Mesodermal cell (in vitro differentiated cells): Measurements from ENCODE around the gene PHACTR1.

Experiments used
- H3K27ac ChIP-seq: 2 replicates; pipeline ENCODE4 v1.7.0; 2013; ENCODE audit warnings: mild to moderate bottlenecking, low read depth, low read length, moderate library complexity; ENCODE audit not compliant: severe bottlenecking
- H3K36me3 ChIP-seq: 2 replicates; pipeline ENCODE4 v1.7.1; 2013; ENCODE audit warnings: mild to moderate bottlenecking, low read length, moderate library complexity; ENCODE audit not compliant: control insufficient read depth, insufficient read depth
- H3K4me1 ChIP-seq: one replicate; pipeline ENCODE4 v1.7.1; 2013; ENCODE audit warnings: mild to moderate bottlenecking, low read length; ENCODE audit not compliant: insufficient read depth, control insufficient read depth, poor library complexity, severe bottlenecking
- H3K4me3 ChIP-seq: 2 replicates; pipeline ENCODE4 v1.7.0; 2013; ENCODE audit warnings: low read length, control low read depth, mild to moderate bottlenecking; ENCODE audit not compliant: insufficient read depth, poor library complexity, severe bottlenecking; ENCODE audit errors: extremely low read depth
- H3K9me3 ChIP-seq: 2 replicates; pipeline ENCODE4 v1.7.1; 2013; ENCODE audit warnings: mild to moderate bottlenecking, low read length, moderate library complexity; ENCODE audit not compliant: control insufficient read depth
- WGBS, 2 experiments: methylation state at CpG; one replicate each; pipeline ENCODE4 v1.1.5; 2013; ENCODE audit warnings: missing lambda C conversion rate in 2 of 2; ENCODE audit not compliant: insufficient coverage in 2 of 2; 5-methylcytosine and 5-hydroxymethylcytosine counted together

PHACTR1 gene

GRCh38 chr6:12875051-12875450 lies 158.5 kb downstream of the PHACTR1 start:
- 93 to 97% methylated on average over 5 to 6 of the region's 6 CpGs for WGBS, 2 experiments
- no peaks in the 10 kb centered on the region for H3K36me3 ChIP-seq
- no peaks in the 10 kb centered on the region for H3K4me1 ChIP-seq
- H3K9me3 ChIP-seq = no peaks in the 10 kb centered on the region
- H3K27ac ChIP-seq = no peak overlapping the region
- H3K4me3 ChIP-seq = no peak overlapping the region

GRCh38 chr6:12878741-12879140 lies 162.2 kb downstream of the PHACTR1 start:
- Histone ChIP-seq H3K4me3 (no peak overlapping the region), H3K9me3 (no peaks in the 10 kb centered on the region), H3K27ac (no peak overlapping the region), H3K36me3 (no peaks in the 10 kb centered on the region), H3K4me1 (no peaks in the 10 kb centered on the region)
- WGBS, 2 experiments = 89 to 92% methylated on average over 2 of the region's 4 CpGs

- H3K9me3 ChIP-seq = no peaks in the 10 kb centered on the region
- no peaks in the 10 kb centered on the region for H3K4me1 ChIP-seq
- H3K4me3 ChIP-seq = no peak overlapping the region
- 100% methylated on average over 1 of the region's 2 CpGs for WGBS, 2 experiments
- H3K27ac ChIP-seq = no peak overlapping the region
- H3K36me3 ChIP-seq = no peaks in the 10 kb centered on the region
Observed at GRCh38 chr6:12882761-12883290, 166.3 kb downstream of the PHACTR1 start.

GRCh38 chr6:12884983-12885382 lies 168.4 kb downstream of the PHACTR1 start:
- Histone ChIP-seq H3K9me3 (no peaks in the 10 kb centered on the region), H3K4me3 (no peak overlapping the region), H3K4me1 (no peaks in the 10 kb centered on the region), H3K36me3 (no peaks in the 10 kb centered on the region), H3K27ac (no peak overlapping the region)
- 84 to 93% methylated on average over 6 to 7 of the region's 7 CpGs for WGBS, 2 experiments

- Histone ChIP-seq H3K27ac (no peak overlapping the region), H3K4me3 (no peak overlapping the region), H3K4me1 (no peaks in the 10 kb centered on the region), H3K9me3 (peaks cover 8% of the 10 kb centered on the region), H3K36me3 (no peaks in the 10 kb centered on the region)
- 46 to 57% methylated on average over 5 to 7 of the region's 8 CpGs for WGBS, 2 experiments
Observed at GRCh38 chr6:12886961-12887775, 170.6 kb downstream of the PHACTR1 start.

GRCh38 chr6:12890171-12890790 lies 173.7 kb downstream of the PHACTR1 start:
- Histone ChIP-seq H3K36me3 (no peaks in the 10 kb centered on the region), H3K27ac (no peak overlapping the region), H3K4me1 (peaks cover 5% of the 10 kb centered on the region), H3K9me3 (peaks cover 8% of the 10 kb centered on the region), H3K4me3 (no peak overlapping the region)
- 92 to 96% methylated on average over 8 of the region's 9 CpGs for WGBS, 2 experiments

GRCh38 chr6:12891595-12891994 lies 175.0 kb downstream of the PHACTR1 start:
- Histone ChIP-seq H3K9me3 (peaks cover 8% of the 10 kb centered on the region), H3K4me1 (peaks cover 5% of the 10 kb centered on the region), H3K4me3 (no peak overlapping the region), H3K27ac (no peak overlapping the region), H3K36me3 (no peaks in the 10 kb centered on the region)
- no CpG with 5 or more reads among the region's 1 CpG for WGBS, 2 experiments

- WGBS, 2 experiments = 88% methylated on average over 3 of the region's 4 CpGs; no CpG with 5 or more reads in 1 of the 2 experiments
Observed at GRCh38 chr6:12892151-12892550, 175.6 kb downstream of the PHACTR1 start.

GRCh38 chr6:12893036-12893435 lies 176.5 kb downstream of the PHACTR1 start:
- Histone ChIP-seq H3K27ac (no peak overlapping the region), H3K9me3 (peaks cover 8% of the 10 kb centered on the region), H3K36me3 (no peaks in the 10 kb centered on the region), H3K4me3 (no peak overlapping the region), H3K4me1 (peaks cover 5% of the 10 kb centered on the region)
- 96 to 100% methylated on average over 1 to 3 of the region's 4 CpGs for WGBS, 2 experiments

More at GRCh38 chr6:12892151-12892550, 175.6 kb downstream of the PHACTR1 start:
- no peak overlapping the region for H3K4me3 ChIP-seq
- no peaks in the 10 kb centered on the region for H3K36me3 ChIP-seq
- no peak overlapping the region for H3K27ac ChIP-seq
- peaks cover 8% of the 10 kb centered on the region for H3K9me3 ChIP-seq
- H3K4me1 ChIP-seq = peaks cover 5% of the 10 kb centered on the region

GRCh38 chr6:12895721-12896120 lies 179.2 kb downstream of the PHACTR1 start:
- peaks cover 5% of the 10 kb centered on the region for H3K4me1 ChIP-seq
- H3K36me3 ChIP-seq = no peaks in the 10 kb centered on the region
- WGBS, 2 experiments = 94% methylated on average over 3 of the region's 3 CpGs
- no peak overlapping the region for H3K27ac ChIP-seq
- H3K9me3 ChIP-seq = peaks cover 8% of the 10 kb centered on the region
- H3K4me3 ChIP-seq = no peak overlapping the region
